Endodermal cell (in vitro differentiated cells): Measurements from ENCODE around the gene INHBE. TPM values are rescaled to one million over a fixed set of nuclear protein-coding genes. Genes with fewer than 3 reads are reported as not detected.
"Not testable (repeated sequence)": the region's sequence is repeated elsewhere in the genome, so short reads cannot be mapped to it uniquely, and the experiment has no call there.

ENCODE experiments used
- DNase-seq: peaks from one replicate; pipeline ENCODE4 v3.0.0-alpha.2; 2017
- H3K27ac ChIP-seq: 2 replicates; pipeline ENCODE4 v1.5.1; 2013; ENCODE audit warnings: mild to moderate bottlenecking, low read depth, low read length, moderate library complexity
- H3K27me3 ChIP-seq: 2 replicates; pipeline ENCODE4 v1.6.1; 2013; ENCODE audit warnings: mild to moderate bottlenecking, low read length, moderate library complexity; ENCODE audit not compliant: insufficient read depth, control insufficient read depth, poor library complexity, severe bottlenecking
- H3K36me3 ChIP-seq: 2 replicates; pipeline ENCODE4 v1.7.0; 2013; ENCODE audit warnings: mild to moderate bottlenecking, low read length, moderate library complexity; ENCODE audit not compliant: control insufficient read depth, insufficient read depth
- H3K4me1 ChIP-seq: one replicate; pipeline ENCODE4 v1.7.0; 2013; ENCODE audit warnings: low read length; ENCODE audit not compliant: control insufficient read depth, insufficient read depth
- H3K4me3 ChIP-seq: 2 replicates; pipeline ENCODE4 v1.5.1; 2013; ENCODE audit warnings: mild to moderate bottlenecking, low read length, moderate library complexity
- H3K9ac ChIP-seq: 2 replicates; pipeline ENCODE4 v1.6.1; 2013; ENCODE audit warnings: mild to moderate bottlenecking, low read length, moderate library complexity; ENCODE audit not compliant: poor library complexity, severe bottlenecking; ENCODE audit errors: extremely low read depth
- H3K9me3 ChIP-seq: 2 replicates; pipeline ENCODE4 v1.6.1; 2013; ENCODE audit warnings: mild to moderate bottlenecking, low read length, moderate library complexity; ENCODE audit not compliant: control insufficient read depth
- H3K27ac Mint-ChIP-seq: 2 replicates; pipeline ENCODE4 v1.8.0; 2020; ENCODE audit warnings: mixed read lengths
- H3K27me3 Mint-ChIP-seq: 2 replicates; pipeline ENCODE4 v1.8.0; 2021; ENCODE audit warnings: mild to moderate bottlenecking, mixed read lengths; ENCODE audit not compliant: insufficient read depth
- H3K36me3 Mint-ChIP-seq: 2 replicates; pipeline ENCODE4 v1.8.0; 2020; ENCODE audit warnings: low read depth, mixed read lengths
- H3K4me1 Mint-ChIP-seq: 2 replicates; pipeline ENCODE4 v1.8.0; 2020; ENCODE audit warnings: mixed read lengths
- H3K4me3 Mint-ChIP-seq: 2 replicates; pipeline ENCODE4 v1.8.0; 2020; ENCODE audit warnings: mild to moderate bottlenecking, moderate library complexity, mixed read lengths
- H3K9me3 Mint-ChIP-seq: 2 replicates; pipeline ENCODE4 v1.8.0; 2020; ENCODE audit warnings: mild to moderate bottlenecking, mixed read lengths
- CTCF ChIP-seq: fragments of 200-600 bp; sonication (generic); conservative IDR thresholded peaks from 2 replicates; pipeline ENCODE4 v1.5.0; 2021; ENCODE audit warnings: antibody characterized with exemption, mild to moderate bottlenecking
- WGBS, 2 experiments: methylation state at CpG; one replicate each; pipeline versions ENCODE4 v1.1.5 to v1.1.7; 2013; ENCODE audit warnings: missing lambda C conversion rate in 2 of 2, mixed read lengths in 1 of 2; ENCODE audit not compliant: insufficient coverage in 1 of 2, insufficient read length in 1 of 2; 5-methylcytosine and 5-hydroxymethylcytosine counted together
- total RNA-seq, 2 donors: library from RNA; stranded (reverse); fragmentation: NEBNext Ultra II Directional in 1 of 2; extraction: Animal tissue kit (Norgen Biotek cat#: 25700) in 1 of 2; gene quantifications; 2 replicates in 1 of 2; 3 replicates in 1 of 2; pipeline ENCODE4 v1.2.1, GENCODE V29; 2021

Gene INHBE
- total RNA-seq, 2 donors from 2014 or later = 0.24 to 0.29 TPM

DNA sequence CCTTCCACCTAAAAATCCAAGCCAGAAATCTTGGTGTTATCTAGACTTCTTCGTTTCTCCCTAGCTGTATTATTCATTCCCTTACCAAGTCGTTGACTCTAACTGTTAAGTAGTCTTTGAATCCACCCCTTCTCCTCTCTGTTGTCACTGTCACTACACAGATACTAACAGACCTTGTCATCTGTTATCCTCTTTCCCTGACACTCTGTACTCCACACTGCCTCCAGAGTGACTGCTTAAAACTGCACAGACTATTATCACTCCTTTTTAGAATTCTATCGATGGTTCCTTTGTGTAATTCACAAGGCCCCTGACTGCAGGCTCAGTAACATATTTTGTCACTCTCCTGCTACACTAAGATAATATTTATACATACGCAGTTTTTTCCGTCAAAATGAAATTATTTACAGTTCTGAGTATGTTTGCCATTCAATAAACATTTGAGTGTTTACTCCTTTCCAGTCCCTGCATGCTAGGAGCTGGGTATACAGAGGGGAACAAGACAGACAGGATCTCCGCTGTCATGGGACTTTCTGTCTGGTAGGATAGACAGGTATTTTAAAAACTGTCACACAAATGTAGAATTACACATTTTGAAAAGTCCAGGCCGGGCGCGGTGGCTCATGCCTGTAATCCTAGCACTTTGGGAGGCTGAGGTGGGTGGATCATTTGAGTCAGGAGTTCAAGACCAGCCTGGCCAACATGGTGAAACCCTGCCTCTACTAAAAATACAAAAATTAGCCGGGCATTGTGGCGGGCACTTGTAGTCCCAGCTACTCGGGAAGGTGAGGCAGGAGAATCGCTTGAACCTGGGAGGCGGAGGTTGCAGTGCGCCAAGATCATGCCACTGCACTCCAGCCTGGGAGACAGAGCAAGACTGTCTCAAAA is 36.5 kb downstream of the INHBE start:
- peaks cover 10% of the 10 kb centered on the region for H3K4me1 Mint-ChIP-seq
- Histone ChIP-seq H3K27ac (no peak overlapping the region), H3K36me3 (peaks cover 54% of the 10 kb centered on the region), H3K9me3 (no peaks in the 10 kb centered on the region), H3K27me3 (no peaks in the 10 kb centered on the region), H3K4me3 (no peak overlapping the region), H3K4me1 (no peaks in the 10 kb centered on the region), H3K9ac (no peak overlapping the region)
- H3K4me3 Mint-ChIP-seq = no peak overlapping the region
- no peaks in the 10 kb centered on the region for H3K27me3 Mint-ChIP-seq
- H3K27ac Mint-ChIP-seq = no peak overlapping the region
- no peak for DNase-seq
- peak; percentile 54 for TF ChIP-seq CTCF
- 91 to 95% methylated on average over 8 to 15 of the region's 15 CpGs for WGBS, 2 experiments
- H3K36me3 Mint-ChIP-seq = peaks cover 66% of the 10 kb centered on the region
- peaks cover 14% of the 10 kb centered on the region for H3K9me3 Mint-ChIP-seq

- not testable (repeated sequence) for H3K9me3 ChIP-seq, H3K27me3 ChIP-seq, H3K4me1 Mint-ChIP-seq, H3K4me1 ChIP-seq, H3K27ac Mint-ChIP-seq, H3K4me3 ChIP-seq, H3K9ac ChIP-seq, DNase-seq, H3K4me3 Mint-ChIP-seq, H3K27ac ChIP-seq, H3K27me3 Mint-ChIP-seq
- H3K36me3 ChIP-seq = peaks cover 72% of the 10 kb centered on the region
- 94 to 96% methylated on average over 13 to 43 of the region's 48 CpGs for WGBS, 2 experiments
- Mint-ChIP-seq H3K9me3 (peaks cover 14% of the 10 kb centered on the region), H3K36me3 (peaks cover 82% of the 10 kb centered on the region)
Observed at GRCh38 chr12:57495051-57495701, 40.1 kb downstream of the INHBE start.

- Histone ChIP-seq H3K36me3 (peaks cover 72% of the 10 kb centered on the region), H3K9ac (no peak overlapping the region), H3K4me3 (no peak overlapping the region), H3K9me3 (peaks cover 16% of the 10 kb centered on the region), H3K27me3 (no peaks in the 10 kb centered on the region), H3K4me1 (no peaks in the 10 kb centered on the region), H3K27ac (no peak overlapping the region)
- Mint-ChIP-seq H3K4me3 (no peak overlapping the region), H3K36me3 (peaks cover 83% of the 10 kb centered on the region), H3K9me3 (peaks cover 17% of the 10 kb centered on the region), H3K27ac (peak overlapping the region; percentile 13), H3K27me3 (no peaks in the 10 kb centered on the region), H3K4me1 (no peaks in the 10 kb centered on the region)
- DNase-seq = no peak
- no peak for TF ChIP-seq CTCF
Observed at GRCh38 chr12:57496822-57497221, 41.7 kb downstream of the INHBE start.
